NCI-H2107 treated with DMSO at 0.1 percent for 48 hours (cell line): ENCODE results near the gene PAX5.
"Not testable (repeated sequence)": the region's sequence is repeated elsewhere in the genome, so short reads cannot be mapped to it uniquely, and the experiment has no call there.

Experiments
- DNase-seq: peaks from one replicate; lab custom pipeline; 2025; ENCODE audit not compliant: unreplicated experiment; lab: John Stamatoyannopoulos, UW

The PAX5 gene

DNA sequence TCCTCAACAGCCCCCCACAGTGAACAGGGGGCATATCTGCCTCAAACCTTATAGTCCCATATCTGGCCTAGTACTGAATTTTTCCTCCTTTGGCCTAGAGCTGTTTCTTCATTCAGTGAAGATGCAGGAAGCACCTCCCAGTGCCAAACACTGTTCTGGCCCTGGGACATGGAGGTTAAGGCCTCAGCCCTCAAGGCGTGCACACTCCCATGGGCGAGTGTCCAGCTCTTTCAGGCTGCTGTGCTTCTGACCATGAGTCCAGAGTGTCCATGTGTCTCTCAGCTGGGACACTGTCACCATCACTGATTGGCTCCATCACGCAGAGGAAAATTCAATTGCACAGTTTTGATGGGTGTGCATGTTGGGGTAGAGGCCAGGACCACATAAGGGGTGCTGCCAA lies 151.5 kb downstream of the PAX5 start:
- DNase-seq: no peak

DNA sequence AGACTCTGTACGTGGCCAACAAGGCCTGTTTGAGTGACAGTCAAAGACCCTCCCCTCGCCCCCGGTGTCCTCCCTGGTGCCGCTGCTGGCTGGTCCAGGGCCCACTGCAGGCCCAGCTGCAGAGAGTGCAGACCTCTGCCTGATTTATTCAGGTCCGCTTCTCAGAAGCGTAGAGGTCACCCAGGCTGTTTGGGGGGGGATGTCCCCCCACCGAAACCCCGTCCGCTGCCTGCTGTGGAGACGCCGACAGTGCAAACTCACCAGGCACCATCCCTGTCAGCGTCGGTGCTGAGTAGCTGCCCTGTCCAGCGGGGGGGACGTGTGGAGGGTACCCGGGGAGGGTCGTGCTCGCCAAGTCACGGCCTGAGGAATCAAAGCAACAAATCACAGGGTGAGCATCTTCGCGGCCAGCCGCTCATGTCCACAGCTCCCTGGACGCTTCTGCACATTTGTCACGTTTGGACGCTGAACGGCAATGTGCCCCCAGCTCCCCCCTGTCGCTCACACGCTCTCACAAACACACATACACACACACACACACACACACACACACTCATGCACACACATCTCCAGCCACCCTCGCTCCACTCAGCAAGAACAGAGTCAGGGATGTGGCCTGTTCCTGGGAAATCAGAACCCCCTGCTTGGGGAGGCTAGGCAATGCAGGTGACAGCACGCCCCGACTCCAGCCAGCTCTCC lies 152.2 kb downstream of the PAX5 start:
- DNase-seq: no peak

DNA sequence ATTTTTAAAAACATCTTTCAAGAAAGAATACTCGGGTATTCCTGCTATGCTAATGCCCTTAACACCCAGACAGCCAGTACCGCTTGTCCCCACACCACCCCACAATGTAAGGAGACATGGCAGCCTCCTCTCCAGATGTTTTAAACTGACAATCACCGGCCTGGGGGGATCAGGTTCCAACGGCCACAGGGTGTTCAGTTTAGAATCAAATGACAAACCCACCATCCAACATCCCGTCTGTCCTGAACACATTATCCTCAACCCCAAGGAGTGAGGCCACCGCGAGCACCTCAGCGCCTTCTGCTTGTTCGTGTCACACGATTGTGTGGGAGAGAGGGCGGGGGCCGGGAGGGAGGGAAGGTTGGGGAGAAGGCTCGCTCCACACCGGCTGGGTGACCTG lies 152.8 kb downstream of the PAX5 start:
- no peak for DNase-seq

DNA sequence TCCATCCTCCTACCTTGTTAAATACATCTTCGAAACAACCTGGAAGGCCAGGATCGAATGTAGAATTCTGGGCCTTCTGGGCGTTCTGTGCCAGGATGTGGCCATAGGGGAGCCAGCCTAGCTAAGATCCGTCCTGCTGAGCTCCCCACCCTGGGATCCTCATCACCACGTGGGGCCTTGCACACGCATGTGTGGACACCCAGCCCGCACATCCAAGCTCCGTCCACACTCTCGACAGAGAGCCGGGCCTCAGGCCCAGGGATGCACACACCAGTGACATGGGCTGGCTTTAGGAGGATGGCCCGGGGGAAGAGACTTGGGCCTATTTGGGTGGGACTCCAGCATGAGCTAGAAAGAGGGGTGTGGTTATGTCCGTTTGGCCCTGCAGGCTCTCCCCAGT lies 154.0 kb downstream of the PAX5 start:
- no peak for DNase-seq

DNA sequence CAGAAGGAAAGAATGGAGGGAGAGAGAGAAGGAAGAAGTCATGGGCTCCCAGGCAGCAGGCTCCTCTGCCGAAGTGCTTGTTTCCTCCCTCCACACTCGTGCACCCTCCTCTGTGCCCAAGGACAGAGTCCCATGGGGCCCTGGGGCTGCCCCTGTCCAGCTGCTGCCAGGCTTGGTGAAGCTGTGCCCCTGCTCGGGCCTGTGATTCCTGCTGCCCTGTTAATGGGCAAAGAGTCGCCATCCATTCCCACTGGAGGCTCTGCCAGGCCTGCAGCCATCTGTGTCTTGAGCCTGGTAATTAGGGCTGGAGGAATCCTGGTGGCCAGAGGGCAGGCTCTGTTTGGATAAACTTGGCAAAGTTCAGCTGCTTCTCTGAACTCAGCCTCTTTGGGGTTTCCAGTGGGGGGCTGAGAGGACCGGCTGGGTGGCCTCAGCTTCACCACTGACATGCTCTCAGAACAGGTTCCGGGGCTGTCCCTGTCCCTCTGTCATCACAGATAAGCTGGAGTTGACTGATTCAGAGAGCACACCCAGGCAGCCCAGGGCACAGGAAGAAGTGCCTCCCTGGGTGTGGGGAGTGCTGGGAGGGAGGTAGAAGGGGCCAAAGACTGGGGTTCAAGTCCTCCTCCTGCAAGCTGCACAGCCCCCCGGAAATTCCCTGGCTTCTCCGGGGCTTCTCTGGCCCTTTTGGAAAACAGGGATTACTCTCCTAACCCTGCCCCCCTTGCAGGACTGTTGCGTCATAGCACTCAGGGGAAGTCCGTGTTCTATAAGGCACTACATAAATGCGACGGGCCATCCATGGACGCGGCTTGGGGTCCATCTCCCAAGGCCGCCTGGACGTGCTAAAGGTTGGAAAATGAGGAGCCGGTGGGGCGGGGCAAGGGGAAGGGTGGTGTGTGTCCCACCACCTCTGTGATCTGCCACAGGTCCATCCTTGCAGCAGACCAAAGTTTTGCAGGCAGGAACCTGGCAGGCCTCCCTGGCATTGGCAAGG lies 154.8 kb downstream of the PAX5 start:
- no peak for DNase-seq

DNA sequence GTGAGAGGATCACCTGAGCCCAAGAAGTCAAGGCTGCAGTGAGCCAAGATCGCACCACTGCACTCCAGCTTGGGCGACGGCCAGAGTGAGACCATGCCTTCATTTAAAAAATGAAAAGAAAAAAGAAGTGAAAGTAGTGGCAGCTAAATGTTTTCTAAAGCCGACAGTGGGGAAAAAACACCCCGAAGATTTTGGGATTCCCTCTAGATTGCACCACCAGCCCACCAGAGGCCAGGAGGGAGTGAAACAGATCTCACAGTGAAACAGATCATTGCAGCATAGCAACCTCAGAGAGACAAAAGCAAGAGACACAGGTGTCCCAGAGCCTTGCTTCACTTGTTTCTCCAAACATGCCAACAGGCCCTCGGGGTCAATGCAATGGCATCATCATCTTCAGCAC lies 156.8 kb downstream of the PAX5 start:
- DNase-seq: no peak

DNA sequence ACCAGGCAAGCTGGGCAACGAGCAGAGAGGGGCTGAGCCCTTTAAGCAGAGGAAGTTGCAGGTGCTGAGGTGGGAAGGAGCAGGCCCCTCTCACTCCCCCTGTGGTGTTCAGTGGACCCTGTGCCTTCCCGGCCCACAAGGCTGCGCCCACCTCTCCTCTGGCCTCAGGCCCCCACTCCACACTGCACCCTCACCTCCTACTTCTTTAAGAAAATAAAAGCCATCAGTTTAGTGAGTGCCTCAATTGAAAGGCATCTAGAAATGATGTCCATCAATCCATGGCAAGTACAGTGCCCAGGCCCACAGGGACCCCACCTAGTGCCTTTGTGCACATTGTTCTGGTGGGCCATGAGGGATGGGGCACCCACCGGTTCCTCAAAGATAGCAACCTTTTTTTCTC lies 158.0 kb downstream of the PAX5 start:
- no peak for DNase-seq

DNA sequence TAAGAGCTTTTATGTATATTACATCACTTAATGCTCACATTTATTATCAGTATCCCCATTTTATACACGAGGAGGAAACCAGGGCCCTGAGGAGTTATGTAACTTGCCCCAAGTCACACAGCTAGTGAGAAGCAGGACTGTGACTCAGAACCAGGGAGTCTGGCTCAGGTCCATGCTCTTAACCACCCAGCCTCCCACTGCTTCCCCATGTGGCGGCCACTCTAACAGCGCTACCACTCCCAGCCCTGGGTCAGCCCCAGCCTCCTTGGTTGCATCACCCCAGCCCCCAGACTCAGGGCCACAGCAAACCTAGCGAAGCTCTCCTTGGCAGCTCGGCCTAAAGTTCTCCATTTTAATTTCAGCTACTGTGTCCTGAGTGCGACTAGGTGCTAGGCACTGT lies 159.1 kb downstream of the PAX5 start:
- no peak for DNase-seq

DNA sequence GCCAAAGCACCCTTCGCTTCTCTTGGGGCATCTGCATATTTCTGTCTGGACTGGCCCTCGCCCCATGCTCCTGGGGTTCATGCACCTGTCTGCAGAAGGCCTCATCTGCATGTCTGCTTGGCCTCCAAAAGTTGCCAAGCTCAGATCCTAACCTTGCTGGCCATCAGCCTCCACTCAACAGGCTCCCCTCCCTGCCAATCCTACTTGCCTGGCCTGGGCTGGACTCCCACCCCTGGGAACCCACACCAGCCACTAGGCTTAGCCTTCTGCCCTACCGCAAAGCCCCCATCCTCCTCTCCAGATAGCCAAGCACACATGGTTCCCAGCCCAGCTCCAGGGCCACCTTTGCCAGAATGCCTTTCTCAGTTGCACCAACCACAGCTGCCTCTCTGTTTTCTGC lies 159.8 kb downstream of the PAX5 start:
- DNase-seq: no peak

DNA sequence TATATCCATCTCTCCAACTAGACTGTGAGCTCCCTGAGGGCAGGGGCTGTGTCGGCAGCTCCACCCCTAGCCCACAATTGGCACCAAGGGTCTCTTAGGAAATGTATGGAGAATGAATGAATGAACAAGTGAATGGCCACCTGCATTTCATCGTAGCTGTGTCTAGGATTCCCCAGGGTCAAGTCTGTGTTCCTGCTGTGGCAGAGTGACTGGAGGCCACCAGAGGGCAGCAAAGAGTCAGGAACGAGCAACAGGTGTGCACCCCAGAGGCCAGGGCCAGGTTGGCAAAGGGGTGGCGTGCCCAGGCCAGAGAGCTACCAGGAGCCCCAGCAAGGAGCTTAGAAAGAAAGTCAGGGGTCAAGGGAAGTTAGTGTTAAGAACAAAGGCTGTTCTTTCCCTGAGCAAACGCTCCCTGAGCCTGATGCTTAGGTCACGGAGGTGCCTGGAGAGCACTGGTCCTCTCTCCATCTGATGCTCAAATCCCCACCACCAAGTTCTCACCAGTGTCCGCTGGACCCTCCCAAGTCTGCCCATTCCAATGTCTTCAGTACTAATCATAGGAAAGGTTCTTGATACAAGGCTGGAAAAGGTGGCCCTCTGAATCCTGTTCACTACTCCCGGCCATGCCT lies 160.7 kb downstream of the PAX5 start:
- peak; percentile 47 for DNase-seq

DNA sequence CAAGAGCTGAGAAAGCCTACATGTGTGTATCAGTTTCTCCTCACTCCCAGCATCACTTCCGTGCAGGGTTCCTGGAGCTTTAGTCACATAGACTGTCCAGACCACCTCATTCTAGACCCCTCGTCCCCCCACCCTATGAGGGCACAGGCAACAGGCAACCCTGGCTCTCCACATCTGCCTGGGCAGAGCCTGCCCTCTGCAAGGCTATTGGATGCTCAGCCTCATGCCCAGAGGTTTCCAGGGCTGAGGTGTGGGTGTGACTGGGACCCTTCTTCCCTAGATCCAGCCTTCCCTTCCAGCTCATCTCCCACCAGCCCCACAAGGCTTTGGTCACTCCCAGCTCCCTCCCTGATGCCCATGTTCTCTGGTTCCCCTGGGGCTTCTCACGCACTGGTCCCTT lies 161.4 kb downstream of the PAX5 start:
- DNase-seq: no peak

DNA sequence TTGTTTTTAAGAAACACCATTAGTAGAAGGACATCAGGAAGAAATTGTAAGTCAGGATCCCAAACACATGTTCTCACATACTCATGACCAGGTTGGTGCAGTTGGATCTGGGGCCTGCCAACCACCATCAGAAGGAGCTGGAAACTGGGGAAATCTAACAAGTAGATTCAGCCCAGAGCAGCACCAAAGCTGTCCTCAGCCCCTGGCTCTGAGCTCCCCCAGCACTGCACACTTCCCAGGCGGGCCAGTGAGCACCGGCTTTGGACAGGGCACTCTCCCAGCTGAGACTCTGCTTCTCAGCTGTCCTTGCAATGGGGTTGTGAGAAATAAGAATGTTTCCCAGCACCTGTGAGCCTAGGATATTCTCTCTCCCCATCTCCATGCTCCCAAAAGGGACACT lies 162.5 kb downstream of the PAX5 start:
- no peak for DNase-seq

DNA sequence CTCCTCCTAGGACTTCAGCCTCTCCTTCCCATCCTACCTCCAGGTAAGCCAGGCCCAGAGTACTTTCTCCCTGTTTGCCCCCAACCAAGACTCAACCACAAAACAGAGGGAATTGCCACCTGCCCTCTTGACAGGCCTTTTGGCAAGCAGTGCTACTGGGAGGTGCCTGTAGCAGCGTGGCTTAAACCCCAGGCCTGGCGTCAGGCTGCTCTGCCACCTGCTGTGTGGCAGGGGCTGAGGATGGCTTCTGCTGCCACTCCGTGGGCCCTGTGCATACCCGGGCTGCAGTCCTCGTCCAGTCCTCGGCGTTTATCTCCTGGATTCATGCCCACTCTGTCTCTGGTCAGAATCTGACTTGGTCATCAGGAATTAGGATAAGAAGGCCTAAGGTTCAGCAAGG lies 163.1 kb downstream of the PAX5 start:
- peak; percentile 96 for DNase-seq

DNA sequence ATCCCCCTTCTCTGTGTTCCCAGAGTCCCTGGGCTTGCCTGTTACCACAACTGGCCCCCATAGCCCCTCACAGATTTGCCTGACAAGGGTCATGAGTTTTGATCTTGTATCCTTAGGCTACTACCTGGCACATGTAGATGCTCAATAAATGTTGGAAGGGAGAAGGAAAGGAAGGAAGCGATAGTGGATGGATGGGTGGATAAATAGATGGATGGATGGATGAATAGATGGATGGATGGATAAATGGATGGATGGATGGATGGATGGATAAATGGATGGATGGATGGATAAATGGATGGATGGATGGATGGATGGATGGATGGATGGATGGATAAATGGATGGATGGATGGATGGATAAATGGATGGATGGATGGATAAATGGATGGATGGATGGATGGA lies 164.5 kb downstream of the PAX5 start:
- DNase-seq: not testable (repeated sequence)

DNA sequence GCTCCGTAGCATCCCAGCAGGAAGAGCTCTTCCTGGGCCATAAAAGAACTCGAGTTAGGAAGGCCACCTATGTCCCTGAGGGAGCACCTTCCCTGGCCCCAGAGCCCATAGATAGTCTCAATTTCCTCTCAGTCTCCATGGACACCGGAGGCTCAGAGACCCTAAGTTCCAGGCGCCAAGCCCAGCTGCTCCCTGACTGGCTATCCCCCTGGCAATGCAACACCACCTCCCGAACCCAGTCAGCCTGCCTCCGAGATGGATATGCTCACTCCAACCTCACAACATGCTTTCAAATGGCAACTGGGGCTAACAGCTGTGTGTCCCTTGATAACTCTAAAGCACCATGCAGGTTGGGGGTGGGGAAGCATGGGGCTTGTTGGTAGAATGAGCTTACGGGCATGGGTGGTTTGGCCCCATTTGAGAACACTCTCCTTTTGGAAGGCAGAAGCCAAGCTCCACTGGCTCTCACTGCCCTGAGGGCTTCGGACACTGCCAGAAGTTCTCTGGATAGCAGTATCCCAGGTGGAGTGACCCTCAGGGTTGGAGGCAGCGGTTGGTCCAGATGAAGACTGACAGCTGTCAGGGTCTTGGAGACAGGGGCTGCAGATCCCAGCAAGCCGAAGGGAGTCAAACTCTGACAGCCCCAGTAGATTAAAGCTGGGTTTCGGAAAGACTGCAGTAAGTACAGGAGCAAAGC lies 165.3 kb downstream of the PAX5 start:
- no peak for DNase-seq

DNA sequence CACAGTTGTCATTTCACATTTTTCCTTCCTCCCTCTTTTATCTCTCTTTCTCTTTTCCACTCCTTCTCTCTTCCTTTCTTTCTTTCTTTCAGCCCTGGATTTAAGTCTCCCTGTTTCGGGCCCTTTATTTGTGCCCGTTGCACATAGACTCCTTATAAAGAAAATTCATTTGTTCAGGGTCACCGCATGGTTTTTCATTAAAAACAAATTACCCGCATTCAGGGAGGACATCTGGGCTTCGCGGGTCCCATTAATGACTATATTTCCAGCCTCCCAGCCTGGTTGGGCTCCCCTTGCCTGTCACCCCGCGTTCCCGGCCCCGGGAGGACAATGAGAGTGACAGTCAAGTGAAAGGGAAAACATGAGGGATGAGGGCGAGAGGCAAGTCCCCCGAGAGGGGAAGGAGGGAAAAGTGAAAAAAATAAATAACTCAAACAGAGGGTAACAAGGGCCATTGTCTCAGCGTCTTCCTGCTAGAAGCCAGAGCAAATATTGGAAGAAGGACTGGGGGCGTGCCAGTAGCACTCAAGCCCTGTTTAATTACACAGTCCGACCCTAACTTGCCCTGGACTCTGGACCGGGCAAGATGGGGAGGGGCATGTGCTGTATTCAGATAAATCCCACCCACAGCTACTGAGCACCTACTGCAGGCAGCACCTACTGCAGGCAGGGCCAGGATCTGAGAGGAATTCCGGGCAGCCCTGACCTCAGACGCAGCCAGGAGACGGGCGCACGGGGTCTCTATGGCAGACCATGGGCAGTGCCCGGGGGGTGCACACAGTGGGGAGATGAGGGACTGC lies 166.2 kb downstream of the PAX5 start:
- no peak for DNase-seq

DNA sequence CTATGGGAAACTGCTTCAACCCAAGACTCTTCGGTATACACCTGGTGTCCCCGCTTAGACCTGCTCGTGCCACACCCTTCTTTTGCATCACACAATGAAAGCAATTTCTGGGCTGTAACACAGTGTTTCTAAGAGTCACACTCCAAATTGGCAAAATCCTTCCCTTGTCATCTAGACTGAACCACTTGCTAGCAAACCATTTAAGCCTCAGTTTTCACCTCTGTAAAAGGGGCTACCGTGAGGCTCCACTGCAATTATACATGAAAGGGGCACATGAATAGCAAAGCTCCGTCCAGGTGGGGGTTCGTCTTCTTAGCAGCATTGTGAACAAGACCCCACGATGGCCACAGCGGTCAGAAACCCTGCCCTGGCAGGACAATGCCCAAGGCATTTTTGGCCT lies 166.8 kb downstream of the PAX5 start:
- DNase-seq: no peak

DNA sequence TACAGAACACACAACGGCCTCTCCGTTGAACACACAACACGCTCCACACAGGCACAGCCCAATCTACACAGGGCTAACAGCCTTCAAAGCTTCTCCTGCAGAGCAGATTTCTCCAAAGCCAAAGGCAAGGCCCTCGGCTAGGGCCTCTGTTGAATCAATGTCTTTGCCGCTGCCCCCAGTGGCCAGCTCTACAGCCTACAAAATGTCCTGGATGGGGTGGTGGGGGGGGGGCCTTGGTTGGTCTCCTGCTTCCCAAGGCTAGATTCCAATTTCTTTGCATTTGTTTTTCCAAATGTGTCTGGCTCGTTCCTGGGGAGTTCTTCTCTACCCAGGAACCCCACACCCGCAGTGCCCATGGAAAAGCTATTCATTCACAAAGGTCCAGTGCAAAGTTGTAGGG lies 167.2 kb downstream of the PAX5 start:
- DNase-seq: no peak

DNA sequence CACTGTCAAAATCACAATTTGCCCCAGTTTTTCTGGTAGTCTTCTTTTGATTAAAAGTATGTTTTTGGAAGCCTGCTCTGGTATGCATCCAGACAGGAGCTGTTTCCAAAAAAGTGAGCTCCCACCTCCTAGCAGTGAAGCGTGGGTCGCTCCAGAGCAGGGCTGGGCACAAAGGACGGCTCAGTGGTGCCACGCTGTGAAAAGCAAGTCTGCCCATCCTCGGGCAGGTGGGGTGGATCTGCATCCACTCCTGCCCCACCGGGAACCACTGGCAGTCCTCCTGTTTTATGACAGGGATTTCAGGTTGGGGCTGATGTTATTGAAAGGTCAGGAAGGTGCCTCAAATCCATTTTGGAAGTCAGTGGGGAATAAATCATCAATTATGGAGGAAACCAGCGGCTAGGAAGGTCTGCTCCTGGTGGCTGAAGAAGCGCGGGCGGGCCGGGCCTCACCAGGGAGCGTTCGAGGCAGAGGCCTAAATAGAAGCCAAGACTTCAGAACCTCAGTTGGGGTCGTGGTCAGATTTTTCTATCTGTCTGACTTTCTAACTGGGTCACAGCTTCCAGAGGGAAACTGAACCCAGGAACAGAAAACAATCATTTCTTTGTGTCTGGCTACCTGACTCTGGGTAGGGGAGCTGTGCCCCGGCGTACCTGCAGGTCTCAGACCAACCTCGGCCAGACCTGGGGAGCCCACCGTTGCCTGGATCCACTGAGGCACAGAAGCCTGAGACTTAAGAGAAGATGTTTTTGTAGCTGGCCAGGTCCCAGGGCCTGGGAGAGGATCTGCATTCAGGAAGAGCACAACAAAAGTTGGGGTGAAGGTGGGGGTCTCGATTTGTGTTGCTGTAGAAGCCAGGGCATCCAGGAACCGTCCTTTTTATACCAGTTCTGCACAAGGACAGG lies 168.1 kb downstream of the PAX5 start:
- no peak for DNase-seq
